Astrocyte (in vitro differentiated cells and primary cell): ENCODE measurements around the gene CPNE4. TPM values are rescaled to one million over a fixed set of nuclear protein-coding genes. Genes with fewer than 3 reads are reported as not detected.

ENCODE experiments used
- DNase-seq: peaks from one replicate; pipeline ENCODE4 v3.0.0-alpha.2; 2010; ENCODE audit warnings: low read depth
- FAIRE-seq: peaks from 2 replicates; lab custom pipeline; 2011; peaks lifted over from hg19 to GRCh38; lab: Jason Lieb, UNC
- H2AFZ ChIP-seq: 2 replicates; pipeline ENCODE4 v1.6.0; 2012; ENCODE audit warnings: low read depth, low read length, inconsistent platforms
- H3K27ac ChIP-seq: 2 replicates; pipeline ENCODE4 v1.5.1; 2011; ENCODE audit warnings: low read depth, low read length, inconsistent platforms
- H3K27me3 ChIP-seq: 2 replicates; pipeline ENCODE4 v1.6.0; 2011; ENCODE audit warnings: low read length, inconsistent platforms; ENCODE audit not compliant: insufficient read depth
- H3K36me3 ChIP-seq: 2 replicates; pipeline ENCODE4 v1.5.1; 2011; ENCODE audit warnings: low read length, inconsistent platforms; ENCODE audit not compliant: insufficient read depth
- H3K4me1 ChIP-seq: 2 replicates; pipeline ENCODE4 v1.5.1; 2011; ENCODE audit warnings: low read length, inconsistent platforms; ENCODE audit not compliant: insufficient read depth
- H3K4me2 ChIP-seq: 2 replicates; pipeline ENCODE4 v1.6.0; 2012; ENCODE audit warnings: low read length, inconsistent platforms
- H3K4me3 ChIP-seq: 2 replicates; pipeline ENCODE4 v1.5.1; 2011; ENCODE audit warnings: low read depth, mild to moderate bottlenecking, low read length, inconsistent platforms; ENCODE audit not compliant: insufficient read depth
- H3K79me2 ChIP-seq: 2 replicates; pipeline ENCODE4 v1.6.0; 2012; ENCODE audit warnings: mild to moderate bottlenecking, low read length, inconsistent platforms; ENCODE audit not compliant: insufficient read depth
- H3K9ac ChIP-seq: 2 replicates; pipeline ENCODE4 v1.6.0; 2012; ENCODE audit warnings: mild to moderate bottlenecking, low read length, inconsistent platforms
- H3K9me3 ChIP-seq: 2 replicates; pipeline ENCODE4 v1.5.1; 2012; ENCODE audit warnings: low read depth, mild to moderate bottlenecking, low read length, inconsistent platforms; ENCODE audit not compliant: insufficient read depth
- H4K20me1 ChIP-seq: 2 replicates; pipeline ENCODE4 v1.6.0; 2012; ENCODE audit warnings: low read length, inconsistent platforms; ENCODE audit not compliant: insufficient read depth
- H3K27ac Mint-ChIP-seq: one replicate; pipeline ENCODE4 v1.8.0; 2021; ENCODE audit warnings: mild to moderate bottlenecking, mixed read lengths; ENCODE audit not compliant: unreplicated experiment
- H3K27me3 Mint-ChIP-seq: one replicate; pipeline ENCODE4 v1.8.0; 2021; ENCODE audit warnings: low read depth, mixed read lengths; ENCODE audit not compliant: unreplicated experiment
- H3K36me3 Mint-ChIP-seq: one replicate; pipeline ENCODE4 v1.8.0; 2021; ENCODE audit warnings: low read depth, mixed read lengths; ENCODE audit not compliant: unreplicated experiment
- H3K4me1 Mint-ChIP-seq: one replicate; pipeline ENCODE4 v1.8.0; 2021; ENCODE audit warnings: low read depth, mixed read lengths; ENCODE audit not compliant: unreplicated experiment
- H3K4me3 Mint-ChIP-seq: one replicate; pipeline ENCODE4 v1.8.0; 2021; ENCODE audit warnings: mild to moderate bottlenecking, moderate library complexity, mixed read lengths; ENCODE audit not compliant: unreplicated experiment
- H3K9me3 Mint-ChIP-seq: one replicate; pipeline ENCODE4 v1.8.0; 2021; ENCODE audit warnings: mild to moderate bottlenecking, mixed read lengths; ENCODE audit not compliant: unreplicated experiment
- EZH2 ChIP-seq: IDR thresholded peaks from 2 replicates; pipeline ENCODE4 v1.6.1; 2012; ENCODE audit warnings: mild to moderate bottlenecking, low read length, inconsistent platforms; ENCODE audit not compliant: insufficient read depth
- total RNA-seq: library from RNA; stranded (reverse); gene quantifications from 2 replicates; pipeline ENCODE4 v1.2.1, GENCODE V29; 2021
- TF ChIP-seq, protein P1 (sequence below): IDR thresholded peaks from 2 replicates; pipeline ENCODE4 v1.5.1; 2011; ENCODE audit warnings: low read depth, mild to moderate bottlenecking, inconsistent platforms, low read length, moderate library complexity; ENCODE audit not compliant: insufficient read depth

Gene CPNE4
- total RNA-seq, 1 donor from 2014 or later = 0.68 TPM

DNA sequence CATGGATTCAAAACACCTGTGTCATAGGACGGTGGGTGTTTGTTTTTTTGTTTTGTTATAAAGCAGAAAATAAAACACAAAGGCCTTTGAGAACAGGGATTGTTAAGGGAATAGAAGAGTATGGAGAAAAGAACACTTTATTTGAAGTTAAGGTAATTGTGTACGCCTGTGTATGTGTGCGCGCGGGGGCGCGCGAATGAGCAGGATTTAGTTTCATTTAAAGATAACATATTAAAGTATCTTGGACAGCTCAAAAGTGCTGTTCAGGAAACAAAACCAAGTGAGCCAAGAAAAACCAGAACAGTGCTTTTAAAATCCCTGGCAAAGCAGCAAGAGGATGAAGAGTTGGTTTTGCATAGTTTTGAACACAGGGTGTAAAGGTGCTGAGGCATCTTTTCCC, 1.9 kb downstream of the CPNE4 start:
- Histone ChIP-seq H3K27ac (no peak overlapping the region), H3K9ac (no peak overlapping the region), H3K27me3 (peaks cover 35% of the 10 kb centered on the region), H3K36me3 (no peaks in the 10 kb centered on the region), H3K9me3 (no peaks in the 10 kb centered on the region), H3K4me1 (peaks cover 6% of the 10 kb centered on the region), H3K4me3 (no peak overlapping the region), H3K4me2 (no peak overlapping the region), H2AFZ (no peak overlapping the region), H4K20me1 (no peaks in the 10 kb centered on the region), H3K79me2 (no peaks in the 10 kb centered on the region)
- FAIRE-seq = no peak
- Mint-ChIP-seq H3K9me3 (peaks cover 2% of the 10 kb centered on the region), H3K4me3 (peak overlapping the region; percentile 21), H3K27ac (no peak overlapping the region), H3K36me3 (no peaks in the 10 kb centered on the region), H3K27me3 (peaks cover 54% of the 10 kb centered on the region), H3K4me1 (peaks cover 7% of the 10 kb centered on the region)
- no peak for DNase-seq
- TF ChIP-seq, protein P1, sequence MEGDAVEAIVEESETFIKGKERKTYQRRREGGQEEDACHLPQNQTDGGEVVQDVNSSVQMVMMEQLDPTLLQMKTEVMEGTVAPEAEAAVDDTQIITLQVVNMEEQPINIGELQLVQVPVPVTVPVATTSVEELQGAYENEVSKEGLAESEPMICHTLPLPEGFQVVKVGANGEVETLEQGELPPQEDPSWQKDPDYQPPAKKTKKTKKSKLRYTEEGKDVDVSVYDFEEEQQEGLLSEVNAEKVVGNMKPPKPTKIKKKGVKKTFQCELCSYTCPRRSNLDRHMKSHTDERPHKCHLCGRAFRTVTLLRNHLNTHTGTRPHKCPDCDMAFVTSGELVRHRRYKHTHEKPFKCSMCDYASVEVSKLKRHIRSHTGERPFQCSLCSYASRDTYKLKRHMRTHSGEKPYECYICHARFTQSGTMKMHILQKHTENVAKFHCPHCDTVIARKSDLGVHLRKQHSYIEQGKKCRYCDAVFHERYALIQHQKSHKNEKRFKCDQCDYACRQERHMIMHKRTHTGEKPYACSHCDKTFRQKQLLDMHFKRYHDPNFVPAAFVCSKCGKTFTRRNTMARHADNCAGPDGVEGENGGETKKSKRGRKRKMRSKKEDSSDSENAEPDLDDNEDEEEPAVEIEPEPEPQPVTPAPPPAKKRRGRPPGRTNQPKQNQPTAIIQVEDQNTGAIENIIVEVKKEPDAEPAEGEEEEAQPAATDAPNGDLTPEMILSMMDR = no peak
- no peak for TF ChIP-seq EZH2

DNA sequence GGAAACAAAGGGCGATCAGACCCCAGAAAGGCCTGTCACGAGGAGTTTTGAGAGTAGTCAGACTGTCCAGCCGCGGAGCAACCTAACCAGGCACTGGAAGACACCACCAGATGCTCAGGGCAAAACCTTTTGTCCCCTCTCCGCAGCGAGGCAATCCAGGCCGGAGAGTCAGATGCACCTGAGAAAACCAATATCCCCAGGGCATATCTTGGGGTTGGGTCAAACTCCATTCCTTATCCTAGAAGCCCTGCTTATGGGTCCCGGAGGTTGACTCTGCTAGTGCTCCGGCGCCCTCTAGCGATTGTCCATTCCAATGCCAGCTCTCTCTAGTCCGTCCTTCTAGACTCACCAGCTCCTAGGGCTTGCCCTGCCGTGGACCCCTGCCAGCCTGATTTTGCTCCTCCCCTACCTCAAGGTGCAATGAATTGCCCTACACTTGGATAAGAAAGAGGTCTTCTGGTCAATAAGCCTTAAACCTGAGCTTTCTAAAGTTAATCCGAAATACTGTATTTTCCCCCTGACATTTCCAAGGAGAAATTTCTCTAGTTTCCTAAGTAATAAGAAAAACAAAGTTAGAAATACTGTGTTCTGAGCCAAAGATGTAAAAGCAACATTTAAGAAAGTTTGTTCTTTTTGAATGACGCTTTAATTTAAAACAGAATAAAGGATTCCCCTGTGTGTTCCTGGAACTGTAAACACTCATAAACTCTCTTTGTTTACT, 5.5 kb downstream of the CPNE4 start:
- Histone ChIP-seq H3K27me3 (peaks cover 26% of the 10 kb centered on the region), H3K79me2 (no peaks in the 10 kb centered on the region), H3K4me3 (no peak overlapping the region), H4K20me1 (no peaks in the 10 kb centered on the region), H3K36me3 (no peaks in the 10 kb centered on the region), H3K9ac (no peak overlapping the region), H3K9me3 (no peaks in the 10 kb centered on the region), H3K27ac (no peak overlapping the region), H2AFZ (no peak overlapping the region), H3K4me1 (peaks cover under 1% of the 10 kb centered on the region), H3K4me2 (no peak overlapping the region)
- H3K9me3 Mint-ChIP-seq = peaks cover 2% of the 10 kb centered on the region
- H3K4me3 Mint-ChIP-seq = no peak overlapping the region
- peak; percentile 43 for DNase-seq
- TF ChIP-seq EZH2 = no peak
- TF ChIP-seq, protein P1 = peak; percentile 89
- H3K36me3 Mint-ChIP-seq = no peaks in the 10 kb centered on the region
- H3K4me1 Mint-ChIP-seq = peaks cover 9% of the 10 kb centered on the region
- no peak overlapping the region for H3K27ac Mint-ChIP-seq
- peaks cover 27% of the 10 kb centered on the region for H3K27me3 Mint-ChIP-seq
- FAIRE-seq = peak; percentile 65

DNA sequence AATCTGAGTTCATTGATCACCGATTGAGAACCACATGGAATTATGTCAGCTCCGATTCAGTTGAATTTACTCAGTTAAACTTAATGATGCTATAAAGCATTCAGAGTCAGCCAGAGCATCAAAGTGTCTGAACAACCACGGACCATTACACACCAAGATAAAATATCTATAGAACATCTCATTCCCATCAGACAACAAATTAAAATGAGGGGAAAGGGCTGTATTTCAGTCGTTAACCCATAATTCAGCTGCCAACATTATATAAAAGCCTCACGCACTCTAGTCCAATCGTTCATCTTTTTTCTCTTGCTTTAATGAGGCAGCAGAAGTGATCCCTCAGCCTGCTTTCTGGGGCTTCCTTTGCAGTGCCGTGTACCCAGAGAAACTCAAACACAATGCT, 11.9 kb downstream of the CPNE4 start:
- Mint-ChIP-seq H3K36me3 (no peaks in the 10 kb centered on the region), H3K4me3 (no peak overlapping the region), H3K9me3 (no peaks in the 10 kb centered on the region), H3K27ac (no peak overlapping the region), H3K27me3 (peaks cover 14% of the 10 kb centered on the region), H3K4me1 (peaks cover 7% of the 10 kb centered on the region)
- Histone ChIP-seq H3K4me2 (no peak overlapping the region), H3K36me3 (no peaks in the 10 kb centered on the region), H3K27me3 (no peaks in the 10 kb centered on the region), H3K27ac (no peak overlapping the region), H3K4me1 (no peaks in the 10 kb centered on the region), H4K20me1 (no peaks in the 10 kb centered on the region), H3K4me3 (no peak overlapping the region), H3K9me3 (no peaks in the 10 kb centered on the region), H3K79me2 (no peaks in the 10 kb centered on the region), H3K9ac (no peak overlapping the region), H2AFZ (no peak overlapping the region)
- DNase-seq (no peak), FAIRE-seq (no peak)
- TF ChIP-seq, protein P1 = no peak
- no peak for TF ChIP-seq EZH2
